ENCODE results near the gene C6orf132.

DNA sequence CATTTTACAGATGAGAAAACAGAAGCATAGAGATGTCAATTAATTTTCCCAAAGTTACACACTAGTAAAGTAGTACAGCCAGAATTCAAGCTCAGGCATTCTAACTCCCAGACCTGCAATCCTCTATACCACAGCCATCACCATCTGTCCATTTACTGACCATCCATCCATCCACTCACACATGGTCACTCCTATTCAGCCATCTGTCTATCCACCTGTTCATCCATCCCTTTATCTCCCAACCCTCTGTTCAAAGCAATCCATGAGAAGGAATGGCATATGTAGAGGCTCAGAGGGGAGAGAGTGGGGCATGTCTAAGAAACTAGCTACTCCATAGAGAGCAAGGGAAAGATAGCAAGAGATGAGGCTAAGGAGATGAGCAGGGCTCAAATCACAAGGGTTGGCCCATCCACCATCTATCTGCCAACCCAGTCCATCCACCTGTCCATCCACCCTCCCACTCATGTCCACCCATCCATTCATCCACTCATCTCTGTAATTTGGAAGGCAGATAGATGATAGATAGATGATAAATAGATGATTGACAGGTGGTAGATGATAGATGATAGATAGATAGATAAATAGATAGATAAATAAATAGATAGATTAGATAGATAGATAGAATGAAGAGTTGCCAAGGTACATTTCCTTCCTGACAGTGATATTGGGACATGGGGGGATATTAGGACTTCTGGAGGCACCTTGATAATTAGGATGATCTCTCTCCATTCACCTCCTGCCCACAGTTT is 12.2 kb upstream of the C6orf132 start:
- TF ChIP-seq EZH2 (IDR thresholded peaks at IDR 0.05; ENCODE audit: insufficient read depth, poor library complexity, severe bottlenecking) (no peak), EZH2phosphoT487 (IDR thresholded peaks at IDR 0.05; ENCODE audit: insufficient read depth, low read depth) (no peak)

Measured in GM23248 (cell line).